HCT116 (cell line): ENCODE measurements around the gene PITPNC1. TPM values are rescaled to one million over a fixed set of nuclear protein-coding genes. Genes with fewer than 3 reads are reported as not detected.

Source experiments
- ATAC-seq: fragments of 200-7000 bp; cut with Tn5 transposase; 2 replicates; pipeline ENCODE4 v1.9.1; 2020; ENCODE audit warnings: mild to moderate bottlenecking, moderate library complexity
- BruUV-seq: library from RNA; stranded (reverse); fragments of 400-500 nt; replicated peaks from 2 replicates; lab custom pipeline; 2021; lab: Mats Ljungman, UMichigan
- CTCF ChIA-PET: fragments of 300-600 bp; sonication (Branson Sonifier 250); formaldehyde crosslinking; loops from one replicate; lab custom pipeline; 2021; ENCODE audit warnings: antibody characterized with exemption; lab: Charles Lee
- POLR2A ChIA-PET: fragments of 300-600, 350-600 bp; sonication (Branson Sonifier 250); formaldehyde crosslinking; loops from one replicate; lab custom pipeline; 2021; ENCODE audit warnings: antibody characterized with exemption; lab: Charles Lee
- RAD21 ChIA-PET, 2 experiments: fragments of 300-600 bp; sonication (Branson Sonifier 250); formaldehyde crosslinking; loops; one replicate each; lab custom pipeline; 2023; ENCODE audit warnings: low total read pairs in 2 of 2; ENCODE audit not compliant: uncharacterized antibody in 2 of 2, unreplicated experiment in 2 of 2, low non-redundant PET in 1 of 2; lab: Charles Lee
- DNase-seq: peaks from one replicate; pipeline ENCODE4 v3.0.0-alpha.2; 2010; ENCODE audit warnings: low read depth, low spot score
- H2AFZ ChIP-seq: fragments of 200-600 bp; shearing (Covaris generic), sonication (generic); 2 replicates; pipeline ENCODE4 v1.6.1; 2017; ENCODE audit warnings: low read depth, mixed run types, mixed read lengths, antibody characterized with exemption, low read length; ENCODE audit not compliant: poor library complexity, severe bottlenecking
- H3K27ac ChIP-seq: 2 replicates; pipeline ENCODE4 v1.5.1; 2012; ENCODE audit warnings: low read depth, low read length
- H3K27me3 ChIP-seq: fragments of 200-600 bp; sonication (generic); 2 replicates; pipeline ENCODE4 v1.6.1; 2016; ENCODE audit warnings: mixed run types, low read length, mixed read lengths; ENCODE audit not compliant: insufficient read depth
- H3K36me3 ChIP-seq, 2 experiments: fragments of 200-500 bp in 1 of 2; fragments of 200-600 bp in 1 of 2; sonication (Bioruptor generic) in 1 of 2; sonication (generic) in 1 of 2; 2 replicates each; pipeline versions ENCODE4 v1.5.1 to v1.6.1; 2014 to 2016; ENCODE audit warnings: low read length in 2 of 2, inconsistent platforms in 1 of 2, mixed read lengths in 1 of 2, mixed run types in 1 of 2; ENCODE audit not compliant: insufficient read depth in 2 of 2, control insufficient read depth in 1 of 2
- H3K4me1 ChIP-seq, 2 experiments: fragments of 200-600 bp in 1 of 2; sonication (generic) in 1 of 2; 2 replicates each; pipeline versions ENCODE4 v1.5.1 to v1.6.1; 2012 to 2017; ENCODE audit warnings: low read length in 2 of 2, inconsistent platforms in 1 of 2, mild to moderate bottlenecking in 1 of 2, mixed read lengths in 1 of 2, mixed run types in 1 of 2, moderate library complexity in 1 of 2; ENCODE audit not compliant: insufficient read depth in 2 of 2, control insufficient read depth in 1 of 2
- H3K4me2 ChIP-seq: fragments of 200-600 bp; sonication (generic); 2 replicates; pipeline ENCODE4 v1.6.1; 2017; ENCODE audit warnings: mixed run types, low read length, mixed read lengths
- H3K4me3 ChIP-seq, 2 experiments: fragments of 200-600 bp in 1 of 2; sonication (generic) in 1 of 2; replicated peaks in 1 of 2; 2 replicates each; pipeline ENCODE4 v1.5.1; 2011 to 2016; ENCODE audit warnings: low read length in 2 of 2, control low read depth in 1 of 2, low read depth in 1 of 2, mild to moderate bottlenecking in 1 of 2, mixed read lengths in 1 of 2, mixed run types in 1 of 2
- H3K79me2 ChIP-seq: fragments of 200-600 bp; sonication (generic); 2 replicates; pipeline ENCODE4 v1.6.1; 2017; ENCODE audit warnings: mild to moderate bottlenecking, mixed run types, low read length, moderate library complexity, mixed read lengths; ENCODE audit not compliant: insufficient read depth
- H3K9ac ChIP-seq: fragments of 200-600 bp; sonication (generic); 2 replicates; pipeline ENCODE4 v1.6.1; 2016; ENCODE audit warnings: low read length, mixed read lengths
- H3K9me2 ChIP-seq: fragments of 200-600 bp; sonication (generic), shearing (Covaris generic); 2 replicates; pipeline ENCODE4 v1.6.1; 2017; ENCODE audit warnings: mixed run types, mild to moderate bottlenecking, moderate library complexity; ENCODE audit not compliant: insufficient read depth
- H3K9me3 ChIP-seq, 2 experiments: fragments of 200-500 bp in 1 of 2; fragments of 200-600 bp in 1 of 2; sonication (Bioruptor generic) in 1 of 2; sonication (generic) in 1 of 2; 2 replicates each; pipeline ENCODE4 v1.6.1; 2014 to 2017; ENCODE audit warnings: low read length in 2 of 2, mixed read lengths in 2 of 2, inconsistent platforms in 1 of 2, low read depth in 1 of 2, mild to moderate bottlenecking in 1 of 2, mixed run types in 1 of 2, moderate library complexity in 1 of 2; ENCODE audit not compliant: control insufficient read depth in 1 of 2, insufficient read depth in 1 of 2
- H4K20me1 ChIP-seq: fragments of 200-600 bp; sonication (generic), shearing (Covaris generic); 2 replicates; pipeline ENCODE4 v1.6.1; 2017; ENCODE audit warnings: mixed run types, mild to moderate bottlenecking, moderate library complexity; ENCODE audit not compliant: insufficient read depth
- CBX3 ChIP-seq: IDR thresholded peaks from 2 replicates; pipeline ENCODE4 v1.6.1; 2012; ENCODE audit warnings: low read depth
- CEBPB ChIP-seq: IDR thresholded peaks from 2 replicates; pipeline ENCODE4 v1.6.1; 2012; ENCODE audit warnings: low read depth
- EZH2 ChIP-seq: fragments of 200-600 bp; sonication (generic); IDR thresholded peaks from 2 replicates; pipeline ENCODE4 v1.6.1; 2017; ENCODE audit warnings: antibody characterized with exemption, mixed run types
- EZH2phosphoT487 ChIP-seq: fragments of 200-600 bp; IDR thresholded peaks from 2 replicates; pipeline ENCODE4 v1.6.1; 2018; ENCODE audit warnings: antibody characterized with exemption, borderline replicate concordance
- FOSL1 ChIP-seq: IDR thresholded peaks from 2 replicates; pipeline ENCODE4 v1.6.1; 2012; ENCODE audit warnings: low read depth
- JUND ChIP-seq: IDR thresholded peaks from 2 replicates; pipeline ENCODE4 v1.6.1; 2012
- POLR2AphosphoS5 ChIP-seq: IDR thresholded peaks from 2 replicates; pipeline ENCODE4 v1.6.1; 2011; ENCODE audit warnings: mild to moderate bottlenecking, low read depth, low read length, moderate library complexity
- SIN3A ChIP-seq: IDR thresholded peaks from 2 replicates; pipeline ENCODE4 v1.6.1; 2012; ENCODE audit warnings: low read depth
- SP1 ChIP-seq: IDR thresholded peaks from 2 replicates; pipeline ENCODE4 v1.6.1; 2012; ENCODE audit warnings: low read depth
- SRF ChIP-seq: IDR thresholded peaks from 2 replicates; pipeline ENCODE4 v1.6.1; 2012; ENCODE audit warnings: low read depth
- TCF7L2 ChIP-seq: IDR thresholded peaks from 2 replicates; pipeline ENCODE4 v1.7.0; 2011; ENCODE audit warnings: borderline replicate concordance, inconsistent platforms; ENCODE audit not compliant: insufficient read depth, insufficient read length; ENCODE audit errors: extremely low read depth
- intact Hi-C: fragments of 100-400 bp; cut with micrococcal nuclease; formaldehyde crosslinking; loops from 2 replicates; pipeline ENCODE4 v1.10.0; 2022
- total RNA-seq: library from RNA; stranded (reverse); gene quantifications from one replicate; pipeline ENCODE4 v1.2.1, GENCODE V29; 2021; ENCODE audit not compliant: unreplicated experiment
- TF ChIP-seq, protein P1 (sequence below): IDR thresholded peaks from 2 replicates; pipeline ENCODE4 v1.6.1; 2012
- TF ChIP-seq, protein P2 (sequence below), 3 experiments: fragments of 200-600 bp in 1 of 3; sonication (generic) in 1 of 3; IDR thresholded peaks in 2 of 3; conservative IDR thresholded peaks in 1 of 3; 2 replicates each; pipeline ENCODE4 v1.5.1; 2012 to 2017; ENCODE audit warnings: low read depth in 2 of 3, low read length in 2 of 3, antibody characterized with exemption in 1 of 3, borderline replicate concordance in 1 of 3, control low read depth in 1 of 3, mild to moderate bottlenecking in 1 of 3, mixed read lengths in 1 of 3, mixed run types in 1 of 3, moderate library complexity in 1 of 3; ENCODE audit not compliant: insufficient read depth in 1 of 3
- TF ChIP-seq, protein P3 (sequence below): IDR thresholded peaks from 2 replicates; pipeline ENCODE4 v1.6.1; 2012; ENCODE audit warnings: low read depth
- TF ChIP-seq, protein P4 (sequence below): IDR thresholded peaks from 2 replicates; pipeline ENCODE4 v1.6.1; 2011; ENCODE audit warnings: mild to moderate bottlenecking, low read length, moderate library complexity; ENCODE audit not compliant: insufficient replicate concordance; ENCODE audit errors: extremely low read depth

Gene PITPNC1
- total RNA-seq, 1 experiment from 2014 or later = 41.9 TPM

DNA sequence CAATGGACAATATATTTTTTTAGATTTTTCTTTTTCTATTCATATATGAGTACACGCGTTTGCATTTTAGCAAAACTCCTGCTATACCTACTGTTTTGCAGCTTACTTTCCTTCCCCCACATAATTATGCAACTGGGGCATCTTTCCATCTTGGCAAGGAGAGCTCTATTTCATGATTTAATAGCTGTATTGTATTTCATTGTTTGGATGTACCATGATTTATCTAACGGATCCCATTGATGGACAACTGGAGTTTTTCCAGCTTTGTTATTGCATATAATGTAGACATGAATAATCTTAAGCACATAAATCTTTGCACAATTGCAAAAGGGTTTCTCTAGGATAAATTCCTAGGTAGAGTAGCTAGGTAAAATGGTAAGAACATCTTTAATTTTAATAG lies 133.9 kb downstream of the PITPNC1 start:
- CTCF ChIA-PET = interaction anchor here (0.9 kb wide), 1 partner anchor 14 kb away, joined by 3 read pairs; no protein-coding TSS in a partner anchor
- no peak overlapping the region for H2AFZ ChIP-seq
- POLR2A ChIA-PET = no interaction called here
- no TSS peak for BruUV-seq
- ATAC-seq (no peak), DNase-seq (no peak)
- intact Hi-C loops = no loop called here
- no peaks in the 10 kb centered on the region for H4K20me1 ChIP-seq
- RAD21 ChIA-PET = no interaction called here
- no peak overlapping the region for H3K27ac ChIP-seq
- H3K36me3 ChIP-seq = no peaks in the 10 kb centered on the region
- H3K4me1 ChIP-seq = peaks cover 8 to 9% of the 10 kb centered on the region in 2 experiments; a peak in 3 of 4 replicates
- no peaks in the 10 kb centered on the region for H3K27me3 ChIP-seq
- no peaks in the 10 kb centered on the region for H3K79me2 ChIP-seq
- H3K9me2 ChIP-seq = no peaks in the 10 kb centered on the region
- TF ChIP-seq SIN3A (no peak), EZH2 (no peak), SP1 (no peak), TCF7L2 (no peak), JUND (no peak), SRF (no peak), CBX3 (no peak), POLR2AphosphoS5 (no peak), FOSL1 (no peak), CEBPB (no peak), EZH2phosphoT487 (no peak)
- TF ChIP-seq, protein P1, sequence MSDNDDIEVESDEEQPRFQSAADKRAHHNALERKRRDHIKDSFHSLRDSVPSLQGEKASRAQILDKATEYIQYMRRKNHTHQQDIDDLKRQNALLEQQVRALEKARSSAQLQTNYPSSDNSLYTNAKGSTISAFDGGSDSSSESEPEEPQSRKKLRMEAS = no peak
- TF ChIP-seq, protein P2, sequence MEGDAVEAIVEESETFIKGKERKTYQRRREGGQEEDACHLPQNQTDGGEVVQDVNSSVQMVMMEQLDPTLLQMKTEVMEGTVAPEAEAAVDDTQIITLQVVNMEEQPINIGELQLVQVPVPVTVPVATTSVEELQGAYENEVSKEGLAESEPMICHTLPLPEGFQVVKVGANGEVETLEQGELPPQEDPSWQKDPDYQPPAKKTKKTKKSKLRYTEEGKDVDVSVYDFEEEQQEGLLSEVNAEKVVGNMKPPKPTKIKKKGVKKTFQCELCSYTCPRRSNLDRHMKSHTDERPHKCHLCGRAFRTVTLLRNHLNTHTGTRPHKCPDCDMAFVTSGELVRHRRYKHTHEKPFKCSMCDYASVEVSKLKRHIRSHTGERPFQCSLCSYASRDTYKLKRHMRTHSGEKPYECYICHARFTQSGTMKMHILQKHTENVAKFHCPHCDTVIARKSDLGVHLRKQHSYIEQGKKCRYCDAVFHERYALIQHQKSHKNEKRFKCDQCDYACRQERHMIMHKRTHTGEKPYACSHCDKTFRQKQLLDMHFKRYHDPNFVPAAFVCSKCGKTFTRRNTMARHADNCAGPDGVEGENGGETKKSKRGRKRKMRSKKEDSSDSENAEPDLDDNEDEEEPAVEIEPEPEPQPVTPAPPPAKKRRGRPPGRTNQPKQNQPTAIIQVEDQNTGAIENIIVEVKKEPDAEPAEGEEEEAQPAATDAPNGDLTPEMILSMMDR (IDR thresholded peaks at IDR 0.05 in 2 of 3, conservative IDR thresholded peaks at IDR 0.05 in 1 of 3; ENCODE audit: borderline replicate concordance in 1 of 3, insufficient read depth in 1 of 3, low read depth in 2 of 3, low read length in 2 of 3) = no peak
- TF ChIP-seq, protein P3, sequence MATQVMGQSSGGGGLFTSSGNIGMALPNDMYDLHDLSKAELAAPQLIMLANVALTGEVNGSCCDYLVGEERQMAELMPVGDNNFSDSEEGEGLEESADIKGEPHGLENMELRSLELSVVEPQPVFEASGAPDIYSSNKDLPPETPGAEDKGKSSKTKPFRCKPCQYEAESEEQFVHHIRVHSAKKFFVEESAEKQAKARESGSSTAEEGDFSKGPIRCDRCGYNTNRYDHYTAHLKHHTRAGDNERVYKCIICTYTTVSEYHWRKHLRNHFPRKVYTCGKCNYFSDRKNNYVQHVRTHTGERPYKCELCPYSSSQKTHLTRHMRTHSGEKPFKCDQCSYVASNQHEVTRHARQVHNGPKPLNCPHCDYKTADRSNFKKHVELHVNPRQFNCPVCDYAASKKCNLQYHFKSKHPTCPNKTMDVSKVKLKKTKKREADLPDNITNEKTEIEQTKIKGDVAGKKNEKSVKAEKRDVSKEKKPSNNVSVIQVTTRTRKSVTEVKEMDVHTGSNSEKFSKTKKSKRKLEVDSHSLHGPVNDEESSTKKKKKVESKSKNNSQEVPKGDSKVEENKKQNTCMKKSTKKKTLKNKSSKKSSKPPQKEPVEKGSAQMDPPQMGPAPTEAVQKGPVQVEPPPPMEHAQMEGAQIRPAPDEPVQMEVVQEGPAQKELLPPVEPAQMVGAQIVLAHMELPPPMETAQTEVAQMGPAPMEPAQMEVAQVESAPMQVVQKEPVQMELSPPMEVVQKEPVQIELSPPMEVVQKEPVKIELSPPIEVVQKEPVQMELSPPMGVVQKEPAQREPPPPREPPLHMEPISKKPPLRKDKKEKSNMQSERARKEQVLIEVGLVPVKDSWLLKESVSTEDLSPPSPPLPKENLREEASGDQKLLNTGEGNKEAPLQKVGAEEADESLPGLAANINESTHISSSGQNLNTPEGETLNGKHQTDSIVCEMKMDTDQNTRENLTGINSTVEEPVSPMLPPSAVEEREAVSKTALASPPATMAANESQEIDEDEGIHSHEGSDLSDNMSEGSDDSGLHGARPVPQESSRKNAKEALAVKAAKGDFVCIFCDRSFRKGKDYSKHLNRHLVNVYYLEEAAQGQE = no peak
- TF ChIP-seq, protein P4, sequence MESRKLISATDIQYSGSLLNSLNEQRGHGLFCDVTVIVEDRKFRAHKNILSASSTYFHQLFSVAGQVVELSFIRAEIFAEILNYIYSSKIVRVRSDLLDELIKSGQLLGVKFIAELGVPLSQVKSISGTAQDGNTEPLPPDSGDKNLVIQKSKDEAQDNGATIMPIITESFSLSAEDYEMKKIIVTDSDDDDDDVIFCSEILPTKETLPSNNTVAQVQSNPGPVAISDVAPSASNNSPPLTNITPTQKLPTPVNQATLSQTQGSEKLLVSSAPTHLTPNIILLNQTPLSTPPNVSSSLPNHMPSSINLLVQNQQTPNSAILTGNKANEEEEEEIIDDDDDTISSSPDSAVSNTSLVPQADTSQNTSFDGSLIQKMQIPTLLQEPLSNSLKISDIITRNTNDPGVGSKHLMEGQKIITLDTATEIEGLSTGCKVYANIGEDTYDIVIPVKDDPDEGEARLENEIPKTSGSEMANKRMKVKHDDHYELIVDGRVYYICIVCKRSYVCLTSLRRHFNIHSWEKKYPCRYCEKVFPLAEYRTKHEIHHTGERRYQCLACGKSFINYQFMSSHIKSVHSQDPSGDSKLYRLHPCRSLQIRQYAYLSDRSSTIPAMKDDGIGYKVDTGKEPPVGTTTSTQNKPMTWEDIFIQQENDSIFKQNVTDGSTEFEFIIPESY = no peak
- H3K9me3 ChIP-seq = peaks cover 0 to 11% of the 10 kb centered on the region in 2 experiments; a peak in 2 of 4 replicates
- H3K4me3 ChIP-seq = no peak overlapping the region
- H3K4me2 ChIP-seq = no peak overlapping the region
- H3K9ac ChIP-seq = no peak overlapping the region
